Osteoblast (primary cell): ENCODE results near the gene KRT78. TPM values are rescaled to one million over a fixed set of nuclear protein-coding genes. Genes with fewer than 3 reads are reported as not detected.

Source experiments
- DNase-seq: peaks from one replicate; pipeline ENCODE4 v3.0.0; 2011; ENCODE audit warnings: low spot score, mixed read lengths; ENCODE audit not compliant: insufficient read length; ENCODE audit errors: missing footprints
- H2AFZ ChIP-seq: 2 replicates; pipeline ENCODE4 v1.6.0; 2011; ENCODE audit warnings: mild to moderate bottlenecking, low read length
- H3K27ac ChIP-seq: 2 replicates; pipeline ENCODE4 v1.5.1; 2011; ENCODE audit warnings: mild to moderate bottlenecking, low read depth, low read length, moderate library complexity
- H3K27me3 ChIP-seq: 2 replicates; pipeline ENCODE4 v1.6.0; 2012; ENCODE audit warnings: mild to moderate bottlenecking, control low read depth, inconsistent platforms, low read length, moderate library complexity; ENCODE audit not compliant: insufficient read depth
- H3K36me3 ChIP-seq: 2 replicates; pipeline ENCODE4 v1.5.1; 2011; ENCODE audit warnings: mild to moderate bottlenecking, low read length, control low read depth, moderate library complexity; ENCODE audit not compliant: insufficient read depth
- H3K4me1 ChIP-seq: 2 replicates; pipeline ENCODE4 v1.5.1; 2011; ENCODE audit warnings: mild to moderate bottlenecking, low read length, control low read depth, moderate library complexity; ENCODE audit not compliant: insufficient read depth
- H3K4me2 ChIP-seq: 2 replicates; pipeline ENCODE4 v1.6.0; 2011; ENCODE audit warnings: mild to moderate bottlenecking, low read length; ENCODE audit not compliant: insufficient read depth
- H3K4me3 ChIP-seq: fragments of 200-600 bp; sonication (generic); 3 replicates; pipeline ENCODE4 v1.5.1; 2012; ENCODE audit warnings: mild to moderate bottlenecking, low read length, inconsistent platforms; ENCODE audit not compliant: insufficient read depth
- H3K79me2 ChIP-seq: 2 replicates; pipeline ENCODE4 v1.6.0; 2012; ENCODE audit warnings: mild to moderate bottlenecking, low read length, control low read depth, inconsistent platforms; ENCODE audit not compliant: insufficient read depth
- H3K9me3 ChIP-seq: 2 replicates; pipeline ENCODE4 v1.5.1; 2011; ENCODE audit warnings: low read depth, low read length, control low read depth
- H4K20me1 ChIP-seq: 2 replicates; pipeline ENCODE4 v1.6.0; 2012; ENCODE audit warnings: mild to moderate bottlenecking, low read length, control low read depth; ENCODE audit not compliant: insufficient read depth
- total RNA-seq: library from RNA; depleted of rRNA; stranded (reverse); fragments of >200 nt; gene quantifications from 2 replicates; pipeline ENCODE4 v1.2.3, GENCODE V29; 2012
- TF ChIP-seq, protein P1 (sequence below): IDR thresholded peaks from 2 replicates; pipeline ENCODE4 v1.5.1; 2011; ENCODE audit warnings: mild to moderate bottlenecking, low read depth, low read length, moderate library complexity; ENCODE audit errors: extremely low read depth

The KRT78 gene
- total RNA-seq, 1 donor = not detected

DNA sequence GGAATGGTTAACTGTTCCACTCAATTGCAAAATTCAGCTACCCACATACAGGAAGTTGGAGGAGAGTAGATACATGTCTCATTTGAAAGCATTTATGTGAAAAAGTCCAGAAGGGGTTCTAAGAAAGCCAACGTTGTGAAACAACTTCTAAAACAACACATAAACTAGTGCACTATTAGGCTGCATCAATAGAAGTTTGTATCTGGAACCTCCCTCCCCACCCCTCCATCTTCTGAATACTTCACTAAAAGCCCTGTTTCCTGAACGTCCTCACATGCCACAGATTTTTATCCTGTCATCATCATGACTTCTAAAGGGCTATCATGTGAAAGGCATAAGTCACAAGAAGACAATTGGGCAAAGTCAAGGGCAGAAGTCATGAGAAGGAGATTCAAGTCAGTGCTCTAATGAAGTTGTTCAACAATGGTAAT, 20.2 kb downstream of the KRT78 start:
- DNase-seq = no peak
- H3K36me3 ChIP-seq = no peaks in the 10 kb centered on the region
- H2AFZ ChIP-seq = no peak overlapping the region
- no peaks in the 10 kb centered on the region for H3K4me1 ChIP-seq
- H3K4me2 ChIP-seq = no peak overlapping the region
- H3K4me3 ChIP-seq = no peak overlapping the region
- no peaks in the 10 kb centered on the region for H3K79me2 ChIP-seq
- no peak overlapping the region for H3K27ac ChIP-seq
- TF ChIP-seq, protein P1, sequence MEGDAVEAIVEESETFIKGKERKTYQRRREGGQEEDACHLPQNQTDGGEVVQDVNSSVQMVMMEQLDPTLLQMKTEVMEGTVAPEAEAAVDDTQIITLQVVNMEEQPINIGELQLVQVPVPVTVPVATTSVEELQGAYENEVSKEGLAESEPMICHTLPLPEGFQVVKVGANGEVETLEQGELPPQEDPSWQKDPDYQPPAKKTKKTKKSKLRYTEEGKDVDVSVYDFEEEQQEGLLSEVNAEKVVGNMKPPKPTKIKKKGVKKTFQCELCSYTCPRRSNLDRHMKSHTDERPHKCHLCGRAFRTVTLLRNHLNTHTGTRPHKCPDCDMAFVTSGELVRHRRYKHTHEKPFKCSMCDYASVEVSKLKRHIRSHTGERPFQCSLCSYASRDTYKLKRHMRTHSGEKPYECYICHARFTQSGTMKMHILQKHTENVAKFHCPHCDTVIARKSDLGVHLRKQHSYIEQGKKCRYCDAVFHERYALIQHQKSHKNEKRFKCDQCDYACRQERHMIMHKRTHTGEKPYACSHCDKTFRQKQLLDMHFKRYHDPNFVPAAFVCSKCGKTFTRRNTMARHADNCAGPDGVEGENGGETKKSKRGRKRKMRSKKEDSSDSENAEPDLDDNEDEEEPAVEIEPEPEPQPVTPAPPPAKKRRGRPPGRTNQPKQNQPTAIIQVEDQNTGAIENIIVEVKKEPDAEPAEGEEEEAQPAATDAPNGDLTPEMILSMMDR = no peak
- no peaks in the 10 kb centered on the region for H3K9me3 ChIP-seq
- no peaks in the 10 kb centered on the region for H3K27me3 ChIP-seq
- H4K20me1 ChIP-seq = no peaks in the 10 kb centered on the region

DNA sequence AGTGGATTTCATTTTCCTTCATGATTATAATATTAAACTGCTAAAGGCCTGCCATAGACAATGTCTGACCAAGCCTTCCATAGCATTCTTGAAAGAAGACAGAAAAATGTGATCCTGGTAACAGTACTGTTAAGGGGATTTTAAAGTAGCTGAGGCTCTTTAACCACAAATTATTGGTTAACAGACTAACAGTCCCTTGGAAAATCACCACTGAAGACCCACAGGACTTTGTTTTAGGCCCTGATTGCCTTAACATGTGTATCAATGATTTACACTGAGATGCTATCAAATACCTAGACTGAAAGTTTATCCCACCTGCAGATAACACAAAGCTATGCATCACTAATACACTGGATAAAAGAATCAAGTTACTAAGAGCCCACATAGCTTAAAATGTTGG, 20.6 kb downstream of the KRT78 start:
- Histone ChIP-seq H2AFZ (no peak overlapping the region), H3K27ac (no peak overlapping the region), H3K4me1 (no peaks in the 10 kb centered on the region), H4K20me1 (no peaks in the 10 kb centered on the region), H3K4me2 (no peak overlapping the region), H3K9me3 (no peaks in the 10 kb centered on the region), H3K79me2 (no peaks in the 10 kb centered on the region), H3K36me3 (no peaks in the 10 kb centered on the region), H3K27me3 (no peaks in the 10 kb centered on the region), H3K4me3 (no peak overlapping the region)
- TF ChIP-seq, protein P1 = no peak
- no peak for DNase-seq

DNA sequence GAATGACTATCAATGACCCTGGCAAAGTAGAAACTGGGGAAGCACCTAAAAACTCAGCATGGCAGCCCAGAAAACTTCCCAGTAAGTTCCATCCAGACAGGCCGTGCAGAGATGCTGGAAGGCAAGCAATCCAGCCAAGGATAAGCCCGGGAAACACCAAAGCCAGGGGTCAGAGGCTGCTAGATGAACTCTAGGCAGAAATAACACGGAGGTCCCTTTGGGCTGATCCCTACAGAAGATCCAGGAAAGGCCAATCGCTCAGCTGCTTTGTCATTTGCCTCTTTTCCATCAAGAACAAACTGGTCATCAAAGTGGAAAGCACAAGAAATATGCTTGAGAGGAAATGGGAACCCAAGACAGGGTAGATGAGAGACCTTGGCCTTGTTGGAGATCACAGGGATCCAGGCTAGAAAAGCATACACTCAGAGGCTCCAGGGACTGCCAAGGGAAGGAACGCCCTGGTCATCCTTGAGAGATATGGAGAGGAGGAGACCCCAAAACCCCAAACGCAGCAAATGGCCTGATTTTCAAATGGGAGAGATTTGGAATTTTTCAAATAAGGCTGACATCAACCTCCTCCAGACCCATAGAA, 21.2 kb downstream of the KRT78 start:
- no peak overlapping the region for H3K4me2 ChIP-seq
- DNase-seq = no peak
- H3K79me2 ChIP-seq = no peaks in the 10 kb centered on the region
- H3K4me1 ChIP-seq = peaks cover under 1% of the 10 kb centered on the region
- no peaks in the 10 kb centered on the region for H4K20me1 ChIP-seq
- H3K27me3 ChIP-seq = no peaks in the 10 kb centered on the region
- no peak overlapping the region for H3K4me3 ChIP-seq
- H3K36me3 ChIP-seq = no peaks in the 10 kb centered on the region
- no peak overlapping the region for H3K27ac ChIP-seq
- TF ChIP-seq, protein P1 = no peak
- H2AFZ ChIP-seq = no peak overlapping the region
- no peaks in the 10 kb centered on the region for H3K9me3 ChIP-seq

DNA sequence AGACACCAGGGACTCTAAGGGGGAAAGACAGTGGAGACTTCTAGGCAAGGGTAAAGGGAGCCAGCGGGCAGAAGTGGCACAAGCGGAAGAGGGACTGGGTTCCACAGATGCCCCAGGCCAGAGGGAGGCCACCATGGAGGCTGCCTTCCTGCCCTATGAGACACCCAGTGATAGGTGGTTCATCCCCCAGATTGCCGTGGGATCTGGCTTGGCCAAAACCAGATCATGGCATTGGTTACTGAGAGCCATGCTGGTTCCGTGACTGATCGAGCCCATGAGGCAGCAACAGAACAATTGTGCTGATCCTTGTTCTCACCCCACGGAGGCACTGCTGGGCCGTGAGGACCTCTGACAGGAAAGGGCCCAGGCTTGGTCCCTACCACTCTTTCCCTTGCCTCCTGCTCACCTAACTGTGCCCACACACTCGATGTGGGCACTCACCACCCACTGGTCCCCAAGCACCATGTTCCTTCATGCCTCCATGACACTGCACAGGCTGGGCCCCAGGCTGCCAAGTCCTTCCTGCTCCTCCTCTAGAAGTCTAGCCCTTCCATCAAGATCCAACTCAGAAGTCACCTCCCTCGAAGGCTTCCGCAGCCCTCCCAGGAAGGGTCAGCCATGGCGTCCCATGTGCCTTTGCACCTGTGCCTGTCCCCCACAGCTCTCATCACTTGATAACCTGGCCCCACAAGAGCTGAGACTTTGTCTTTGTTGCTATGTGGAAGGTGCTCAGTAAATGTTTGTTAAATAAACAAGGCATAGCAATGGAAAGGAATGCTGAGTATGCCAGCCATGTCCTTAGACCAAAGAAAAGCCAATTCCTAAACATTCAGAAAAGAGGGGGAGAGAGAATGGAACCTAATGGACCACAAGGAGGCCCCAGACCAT, 21.9 kb downstream of the KRT78 start:
- DNase-seq = peak; percentile 89
- Histone ChIP-seq H2AFZ (no peak overlapping the region), H4K20me1 (no peaks in the 10 kb centered on the region), H3K4me2 (no peak overlapping the region), H3K9me3 (no peaks in the 10 kb centered on the region), H3K4me1 (peaks cover 7% of the 10 kb centered on the region), H3K79me2 (no peaks in the 10 kb centered on the region), H3K27me3 (no peaks in the 10 kb centered on the region), H3K27ac (no peak overlapping the region), H3K36me3 (no peaks in the 10 kb centered on the region), H3K4me3 (no peak overlapping the region)
- TF ChIP-seq, protein P1 = no peak
